GM18951 (cell line): ENCODE data around the gene BEX2.
"Not testable (repeated sequence)": the region's sequence is repeated elsewhere in the genome, so short reads cannot be mapped to it uniquely, and the experiment has no call there.

Experiments
- POLR2A ChIP-seq: IDR thresholded peaks from 4 replicates; pipeline ENCODE4 v1.6.1; 2011; ENCODE audit warnings: mild to moderate bottlenecking; ENCODE audit not compliant: insufficient read length, insufficient read depth; ENCODE audit errors: extremely low read depth
- in situ Hi-C: fragments of 300-500 bp; cut with MboI; formaldehyde crosslinking; loops from one replicate; pipeline ENCODE4 v1.12.0; 2022; ENCODE audit warnings: low sequenced_read_pairs, mixed read lengths, inconsistent platforms; ENCODE audit not compliant: unreplicated experiment

BEX2 gene

DNA sequence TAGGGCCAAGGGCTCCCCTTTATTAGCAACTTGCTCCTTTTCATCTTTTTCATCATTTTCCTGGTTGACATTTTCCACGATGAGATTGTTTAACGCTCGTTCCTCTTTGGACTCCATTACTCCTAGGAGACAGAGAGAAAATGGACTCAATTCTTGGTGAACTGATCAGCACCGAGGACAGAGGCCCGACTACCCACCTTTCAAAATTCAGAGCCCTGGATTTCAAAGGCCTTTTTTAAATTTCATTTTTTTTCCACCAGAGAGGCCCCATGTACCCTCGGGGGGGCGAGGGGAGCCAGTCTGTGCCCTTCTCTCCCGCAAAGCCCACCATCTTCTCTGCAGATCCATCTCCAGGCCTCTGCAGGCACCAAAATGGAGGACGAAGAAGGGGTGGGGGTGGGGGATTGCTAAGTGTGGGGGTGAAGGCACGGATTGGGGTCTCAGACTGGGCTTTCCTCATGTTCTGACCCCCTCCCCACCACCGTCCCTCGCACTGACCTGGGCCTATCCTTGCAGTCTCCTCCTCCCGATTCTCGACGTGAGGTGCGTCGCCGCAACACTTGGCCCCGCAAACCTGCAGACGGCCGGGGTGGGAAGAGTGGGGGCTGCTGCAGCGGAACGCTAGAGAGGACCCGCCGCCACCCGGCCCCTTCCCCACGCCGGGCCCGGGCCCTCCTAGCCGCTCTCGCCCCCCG, 783 bp downstream of the BEX2 start:
- TF ChIP-seq POLR2A = no peak

GRCh38 chrX:103305666-103306065, 5.1 kb downstream of the BEX2 start:
- in situ Hi-C loops = not testable (repeated sequence)

More for the DNA sequence above, 783 bp downstream of the BEX2 start:
- in situ Hi-C loops = no loop called here

- no peak for TF ChIP-seq POLR2A
- in situ Hi-C loops = no loop called here
These were observed 6.1 kb downstream of the BEX2 start for GRCh38 chrX:103304705-103305104.

- in situ Hi-C loops = no loop called here
- no peak for TF ChIP-seq POLR2A
These were observed 17.7 kb downstream of the BEX2 start for GRCh38 chrX:103293118-103293517.

DNA sequence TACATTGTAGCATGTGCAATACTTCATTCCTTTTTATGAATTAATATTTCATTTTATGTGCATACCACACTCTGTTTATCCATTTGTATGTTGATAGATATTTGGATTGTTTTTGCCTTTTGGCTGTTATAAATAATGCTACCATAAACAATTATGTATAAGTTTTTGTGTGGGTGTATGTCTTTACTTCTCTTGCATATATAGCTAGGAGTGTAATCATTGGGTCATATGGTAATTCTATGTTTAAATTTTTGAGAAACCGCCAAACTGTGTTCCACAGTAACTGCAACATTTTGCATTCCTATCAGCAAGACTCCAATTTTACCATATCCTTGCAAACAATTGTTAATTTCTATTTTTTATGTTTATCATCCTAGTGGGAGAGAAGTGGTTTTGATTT, 31.2 kb downstream of the BEX2 start:
- in situ Hi-C loops = no loop called here
- TF ChIP-seq POLR2A = no peak

DNA sequence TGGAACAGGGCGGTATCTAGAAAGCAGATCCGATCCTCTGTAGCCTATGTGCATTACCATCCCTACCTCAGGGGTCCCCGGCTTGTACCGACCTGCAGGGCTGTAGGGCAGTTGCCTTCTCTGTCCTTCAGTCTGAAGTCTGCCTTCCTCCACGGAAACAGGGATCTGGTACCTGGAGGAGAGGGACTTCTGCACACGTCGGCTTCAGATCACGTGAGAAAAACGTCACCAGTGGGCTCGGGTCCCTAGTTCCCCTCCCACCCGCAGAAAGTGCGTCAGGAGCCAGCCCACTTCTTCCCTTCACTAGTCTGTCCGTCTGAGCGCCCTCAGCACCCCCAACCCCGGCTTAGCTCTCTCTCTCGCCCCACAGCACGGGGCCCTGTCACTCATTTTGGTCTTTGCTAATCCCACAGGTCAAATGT, 34.2 kb downstream of the BEX2 start, which contains the start of gene TCEAL5:
TCEAL5 (minus strand) TSS at position 170 of the 422 bp plus-strand sequence. CDS start 2,187 bp downstream, outside the sequence.
- no peak for TF ChIP-seq POLR2A

DNA sequence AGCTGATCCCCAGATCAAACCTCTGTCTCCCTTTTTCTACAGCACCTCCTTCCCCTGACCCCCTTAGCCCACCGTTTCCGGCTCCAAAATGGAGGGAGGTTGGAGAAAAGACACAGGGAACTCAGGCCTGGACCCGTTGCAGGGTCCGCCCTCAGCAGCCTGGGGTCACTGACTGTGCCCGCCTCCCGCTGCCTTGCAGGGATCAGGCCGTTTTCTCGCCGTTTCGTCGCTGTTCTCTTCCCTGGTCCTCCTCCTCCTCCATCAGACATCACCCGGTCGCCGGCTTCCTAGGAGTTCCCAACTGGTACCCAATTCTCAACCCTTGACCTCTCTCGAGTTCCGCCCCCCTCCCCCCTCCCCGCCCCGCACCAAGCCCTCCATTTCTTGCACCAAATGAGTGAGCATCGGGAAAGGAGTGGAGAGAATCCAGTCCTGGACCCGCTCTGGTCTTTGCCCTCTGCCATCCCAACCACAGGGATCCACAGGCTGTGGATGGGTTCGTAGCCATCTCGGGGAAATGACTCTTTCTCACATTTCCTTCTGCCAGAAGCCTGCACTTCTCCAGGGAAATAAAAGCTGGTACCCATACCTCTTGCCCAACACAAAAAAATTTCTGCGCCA, 34.7 kb downstream of the BEX2 start:
- no peak for TF ChIP-seq POLR2A
- in situ Hi-C loops = no loop called here

More for the DNA sequence above, 34.2 kb downstream of the BEX2 start, which contains the start of gene TCEAL5:
- in situ Hi-C loops = no loop called here

DNA sequence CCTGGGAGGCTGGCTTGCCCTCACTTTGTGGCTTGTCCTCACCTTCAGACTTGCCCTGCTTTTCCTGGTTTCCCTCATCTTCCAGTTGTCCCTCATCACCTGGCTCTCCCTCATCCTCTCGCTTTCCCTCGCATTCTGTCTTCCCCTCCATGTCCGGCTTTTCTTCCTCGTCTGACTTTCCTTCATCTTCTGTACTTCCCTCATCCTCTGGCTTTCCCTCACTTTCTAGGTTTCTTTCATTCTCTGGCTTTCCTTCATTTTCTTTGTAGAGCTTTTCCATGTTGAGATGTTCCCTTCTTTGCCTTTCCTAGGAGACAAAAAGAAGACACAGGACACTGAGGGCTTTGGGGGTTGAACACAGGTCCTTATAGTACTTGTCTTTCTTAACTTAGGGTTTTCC, 36.5 kb downstream of the BEX2 start:
- no peak for TF ChIP-seq POLR2A
- in situ Hi-C loops = no loop called here
